Measurements from ENCODE around the gene MBTPS1.

GRCh38 chr16:84159800-84160199, 43.1 kb upstream of the MBTPS1 start:
- TF ChIP-seq CTCF (IDR thresholded peaks at IDR 0.05; ENCODE audit: poor library complexity, severe bottlenecking) (no peak), EZH2 (IDR thresholded peaks at IDR 0.05; ENCODE audit: borderline replicate concordance, insufficient read depth, low read length, poor library complexity, severe bottlenecking) (no peak), POLR2AphosphoS5 (IDR thresholded peaks at IDR 0.05) (no peak)
- TF ChIP-seq, protein P1, sequence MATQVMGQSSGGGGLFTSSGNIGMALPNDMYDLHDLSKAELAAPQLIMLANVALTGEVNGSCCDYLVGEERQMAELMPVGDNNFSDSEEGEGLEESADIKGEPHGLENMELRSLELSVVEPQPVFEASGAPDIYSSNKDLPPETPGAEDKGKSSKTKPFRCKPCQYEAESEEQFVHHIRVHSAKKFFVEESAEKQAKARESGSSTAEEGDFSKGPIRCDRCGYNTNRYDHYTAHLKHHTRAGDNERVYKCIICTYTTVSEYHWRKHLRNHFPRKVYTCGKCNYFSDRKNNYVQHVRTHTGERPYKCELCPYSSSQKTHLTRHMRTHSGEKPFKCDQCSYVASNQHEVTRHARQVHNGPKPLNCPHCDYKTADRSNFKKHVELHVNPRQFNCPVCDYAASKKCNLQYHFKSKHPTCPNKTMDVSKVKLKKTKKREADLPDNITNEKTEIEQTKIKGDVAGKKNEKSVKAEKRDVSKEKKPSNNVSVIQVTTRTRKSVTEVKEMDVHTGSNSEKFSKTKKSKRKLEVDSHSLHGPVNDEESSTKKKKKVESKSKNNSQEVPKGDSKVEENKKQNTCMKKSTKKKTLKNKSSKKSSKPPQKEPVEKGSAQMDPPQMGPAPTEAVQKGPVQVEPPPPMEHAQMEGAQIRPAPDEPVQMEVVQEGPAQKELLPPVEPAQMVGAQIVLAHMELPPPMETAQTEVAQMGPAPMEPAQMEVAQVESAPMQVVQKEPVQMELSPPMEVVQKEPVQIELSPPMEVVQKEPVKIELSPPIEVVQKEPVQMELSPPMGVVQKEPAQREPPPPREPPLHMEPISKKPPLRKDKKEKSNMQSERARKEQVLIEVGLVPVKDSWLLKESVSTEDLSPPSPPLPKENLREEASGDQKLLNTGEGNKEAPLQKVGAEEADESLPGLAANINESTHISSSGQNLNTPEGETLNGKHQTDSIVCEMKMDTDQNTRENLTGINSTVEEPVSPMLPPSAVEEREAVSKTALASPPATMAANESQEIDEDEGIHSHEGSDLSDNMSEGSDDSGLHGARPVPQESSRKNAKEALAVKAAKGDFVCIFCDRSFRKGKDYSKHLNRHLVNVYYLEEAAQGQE (IDR thresholded peaks at IDR 0.05; ENCODE audit: borderline replicate concordance): no peak

All from neural cell (in vitro differentiated cells).